22Rv1 (cell line): ENCODE measurements around the gene ASB14.

Experiments
- H3K27ac ChIP-seq: fragments of 450-650 bp; 2 replicates; pipeline ENCODE4 v1.5.1; 2017
- CTCF ChIP-seq: fragments of 450-650 bp; IDR thresholded peaks from 2 replicates; pipeline ENCODE4 v1.5.1; 2017; ENCODE audit warnings: mild to moderate bottlenecking
- ZFX ChIP-seq: fragments of 450-650 bp; IDR thresholded peaks from 2 replicates; pipeline ENCODE4 v1.6.1; 2017; ENCODE audit warnings: antibody characterized with exemption, borderline replicate concordance

ASB14 gene

DNA sequence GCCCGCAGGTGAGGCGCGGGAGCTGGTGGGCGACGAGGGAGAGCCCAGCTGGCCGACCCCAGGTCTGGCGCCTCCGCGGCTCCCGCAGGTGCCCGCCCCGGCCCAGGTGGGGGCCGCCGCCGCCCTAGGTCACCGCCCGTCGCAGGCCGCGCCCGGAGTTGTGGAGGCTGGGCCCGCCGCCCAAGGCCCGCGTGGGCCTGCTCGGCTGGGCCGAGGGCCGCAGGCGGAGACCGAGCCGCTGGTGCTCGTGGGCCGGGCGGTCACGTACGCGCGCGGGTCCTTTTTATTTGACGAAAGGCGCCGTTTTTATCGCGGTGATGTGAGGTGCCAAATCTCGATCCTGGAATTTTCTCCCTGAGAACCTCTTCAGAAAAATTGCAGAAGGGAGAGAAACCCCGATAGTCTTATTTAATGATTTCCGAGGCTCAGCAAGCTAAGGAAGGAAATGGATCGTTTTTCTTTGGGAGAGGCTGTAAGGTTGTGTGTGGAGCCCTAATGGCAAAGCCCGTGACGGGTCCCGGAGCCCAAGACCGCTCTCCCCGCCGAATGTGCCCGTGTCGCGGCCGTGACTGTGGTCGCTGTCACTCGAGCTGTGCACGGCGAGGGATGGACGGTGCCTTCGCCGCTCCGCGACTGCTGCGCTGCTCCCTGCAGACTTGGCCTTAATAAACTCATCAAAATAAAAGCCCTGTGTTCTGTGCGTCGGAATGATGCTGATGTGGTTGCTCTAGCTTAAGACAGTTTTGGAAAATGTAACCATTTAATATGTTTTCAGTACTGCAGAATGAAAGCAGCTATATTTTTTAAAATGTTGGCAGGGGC is 64.3 kb downstream of the ASB14 start:
- TF ChIP-seq CTCF (no peak), ZFX (0 out of 2 replicates have a peak, but pooled peaks have one; percentile 27)
- H3K27ac ChIP-seq = peak overlapping the region; percentile 88

GRCh38 chr3:57227204-57227929 is 65.1 kb downstream of the ASB14 start, which contains the start of gene APPL1:
APPL1 (plus strand) TSS chr3:57227729; CDS start chr3:57227884, 155 bp downstream.
- peak within 1 kb of the TSS; percentile 88 for H3K27ac ChIP-seq
- TF ChIP-seq ZFX (no peak), CTCF (0 out of 2 replicates have a peak, but pooled peaks have one; percentile 4)

GRCh38 chr3:57226176-57226575 is 66.3 kb downstream of the ASB14 start:
- H3K27ac ChIP-seq = peak overlapping the region; percentile 88

DNA sequence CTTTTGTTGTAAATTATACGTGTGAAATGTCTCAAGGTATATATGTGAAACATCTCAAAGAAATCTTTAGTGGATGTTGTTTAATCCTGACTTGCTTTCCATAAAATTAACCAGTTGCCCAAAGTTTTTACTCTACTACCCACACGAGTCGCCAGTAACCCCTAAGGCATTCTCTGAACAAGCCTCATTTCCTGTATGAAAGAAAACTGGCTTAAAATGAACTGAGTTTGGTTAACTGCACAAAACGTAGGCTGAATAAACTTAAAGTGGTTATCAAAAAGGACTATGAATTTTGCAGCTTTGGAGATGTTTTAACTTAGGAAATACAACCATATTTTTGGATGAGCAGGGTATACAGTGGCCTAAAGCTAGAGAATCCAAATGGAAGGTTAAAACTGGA is 67.6 kb downstream of the ASB14 start:
- TF ChIP-seq ZFX (no peak), CTCF (no peak)

More at GRCh38 chr3:57226176-57226575, 66.3 kb downstream of the ASB14 start:
- no peak for TF ChIP-seq CTCF
- TF ChIP-seq ZFX = no peak

DNA sequence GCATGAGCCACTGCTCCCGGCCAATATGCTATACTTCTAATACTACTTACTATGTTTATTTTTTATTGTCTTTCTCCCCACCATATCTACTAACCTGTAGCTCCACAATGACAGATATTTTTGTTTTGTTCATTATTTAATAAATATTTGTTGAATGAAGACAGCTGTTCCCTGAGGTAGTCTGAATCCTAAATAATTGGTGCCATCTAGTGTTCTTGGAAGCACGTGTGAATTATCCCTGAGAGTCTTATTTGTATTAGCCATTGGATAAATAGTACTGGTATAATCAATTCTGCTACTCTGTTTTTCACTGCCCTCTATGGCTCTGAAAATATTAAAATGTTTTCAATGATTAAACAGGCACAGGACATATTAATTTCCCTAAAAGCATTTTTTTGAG is 70.6 kb downstream of the ASB14 start:
- no peak overlapping the region for H3K27ac ChIP-seq
- TF ChIP-seq CTCF (peak; percentile 62), ZFX (no peak)

More for the DNA sequence above, 67.6 kb downstream of the ASB14 start:
- no peak overlapping the region for H3K27ac ChIP-seq
